ENCODE results near the gene LAMA4.

Gene LAMA4

DNA sequence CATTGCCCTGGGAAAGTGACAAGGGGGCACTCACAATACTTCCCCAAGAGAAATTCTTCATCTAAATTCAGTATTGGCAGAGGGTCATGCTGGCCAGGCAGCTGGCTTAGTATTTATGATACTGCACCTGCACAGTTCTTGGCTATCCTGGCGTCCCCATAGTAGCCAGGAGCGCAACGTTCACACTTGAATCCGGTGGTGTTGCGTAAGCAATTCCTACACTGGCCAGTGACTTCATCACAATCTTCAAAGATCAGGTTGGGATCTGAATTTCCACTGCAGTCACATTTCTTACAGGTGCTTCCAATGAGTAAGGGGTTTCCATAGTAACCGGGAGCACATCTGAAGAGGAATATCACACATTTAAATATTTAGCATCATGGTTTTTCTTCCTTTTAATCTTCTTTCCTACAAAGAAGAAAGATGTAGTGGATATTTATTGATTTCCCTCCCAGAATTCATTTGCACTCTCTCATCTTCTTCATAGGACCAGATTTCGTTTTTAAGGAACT lies 62.8 kb downstream of the LAMA4 start:
- DNase-seq (ENCODE audit: low spot score) = no peak

DNA sequence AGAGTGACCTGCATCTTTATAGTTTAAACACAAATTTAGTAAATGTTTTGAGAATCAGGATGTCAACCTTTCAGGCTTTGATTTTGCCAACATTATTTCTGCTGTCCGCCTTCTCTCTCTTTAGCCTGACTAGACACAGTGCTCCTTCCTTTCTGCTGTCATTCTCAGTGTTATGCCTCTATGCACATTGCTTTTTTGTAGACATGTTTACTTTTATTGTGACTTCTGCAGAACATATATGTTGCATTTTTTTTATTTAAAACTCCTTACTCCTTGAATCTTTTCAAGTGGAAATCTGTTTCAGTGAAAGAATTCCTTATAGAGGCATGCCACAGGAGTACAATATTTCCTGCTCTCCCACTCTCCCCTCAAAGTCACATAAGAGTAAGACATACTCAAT lies 64.2 kb downstream of the LAMA4 start:
- no peak for DNase-seq (ENCODE audit: low spot score)

DNA sequence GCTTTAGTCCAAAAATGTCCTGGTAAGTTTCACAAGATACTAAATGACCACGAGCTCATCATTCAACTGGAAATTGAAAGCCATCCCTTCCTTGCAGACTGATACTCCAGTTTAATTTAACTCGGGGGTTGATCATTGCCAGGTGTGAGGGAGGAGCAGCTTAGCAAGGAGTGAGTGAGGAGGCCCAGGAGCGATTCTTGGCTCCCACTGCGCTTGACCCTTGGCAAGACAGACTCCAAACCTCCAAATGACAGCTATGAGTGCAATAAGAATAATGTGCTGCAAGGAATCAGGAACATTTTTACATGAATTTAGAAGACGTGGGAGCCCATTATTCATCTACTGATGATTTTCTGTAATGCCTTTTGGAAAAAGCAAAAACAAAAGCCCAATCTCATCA lies 64.9 kb downstream of the LAMA4 start:
- DNase-seq (ENCODE audit: low spot score) = no peak

DNA sequence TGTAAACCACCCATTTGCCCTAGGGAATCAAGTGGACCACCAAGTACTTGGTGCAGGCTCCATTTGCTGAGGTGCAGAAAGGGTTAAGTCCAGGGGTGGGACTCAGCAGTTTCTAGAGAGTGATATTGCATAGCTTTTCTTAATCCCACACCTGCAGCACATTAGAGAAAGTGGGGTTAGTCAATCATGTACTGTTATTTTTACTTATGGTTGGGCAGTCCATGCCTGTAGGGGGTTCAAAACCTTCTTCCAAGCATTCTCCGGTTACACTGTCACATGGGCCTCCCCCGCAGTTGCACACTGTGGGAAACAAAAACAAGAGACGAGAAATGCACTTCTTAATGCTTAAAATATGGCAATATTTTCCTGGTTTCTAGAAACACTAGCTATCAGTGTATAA lies 65.5 kb downstream of the LAMA4 start:
- DNase-seq (ENCODE audit: low spot score) = no peak

DNA sequence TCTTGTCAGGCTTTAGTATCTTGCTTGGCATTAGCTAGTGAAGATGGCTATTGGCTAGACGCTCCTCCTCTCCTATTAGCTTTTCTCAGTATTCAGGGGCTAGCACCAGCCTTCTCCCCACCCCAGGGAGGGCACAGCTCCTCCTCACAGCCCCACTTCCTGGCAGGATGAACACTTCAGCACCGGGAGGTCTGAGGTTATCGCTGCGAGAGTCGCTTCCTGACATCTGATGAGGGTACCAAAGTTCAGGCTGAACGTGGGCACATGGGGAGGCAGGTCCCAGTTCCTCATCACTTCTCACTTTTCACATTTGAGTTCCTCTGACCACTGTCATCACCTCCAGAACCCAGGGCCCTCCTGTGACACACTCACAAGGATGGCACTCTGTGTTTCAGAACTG lies 66.6 kb downstream of the LAMA4 start:
- no peak for DNase-seq (ENCODE audit: low spot score)

DNA sequence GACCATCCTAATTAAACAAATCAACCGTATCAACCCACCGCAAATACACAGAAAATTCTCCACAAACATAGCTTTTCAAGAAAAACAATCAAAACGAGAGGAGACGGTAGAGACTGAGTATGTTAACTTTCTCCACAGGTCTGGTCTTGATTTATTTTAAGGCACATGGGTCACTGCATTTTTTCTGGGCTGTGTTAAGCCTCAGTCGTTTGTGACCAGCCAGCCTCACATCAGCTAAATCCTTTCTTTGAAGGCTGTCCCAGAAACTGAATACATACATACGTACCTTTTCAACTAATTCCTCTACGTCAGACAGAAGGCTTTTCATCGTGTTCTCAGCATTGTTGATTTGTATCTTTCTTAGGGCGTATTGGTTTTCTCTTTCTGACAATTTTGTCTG lies 69.4 kb downstream of the LAMA4 start:
- no peak for DNase-seq (ENCODE audit: low spot score)

DNA sequence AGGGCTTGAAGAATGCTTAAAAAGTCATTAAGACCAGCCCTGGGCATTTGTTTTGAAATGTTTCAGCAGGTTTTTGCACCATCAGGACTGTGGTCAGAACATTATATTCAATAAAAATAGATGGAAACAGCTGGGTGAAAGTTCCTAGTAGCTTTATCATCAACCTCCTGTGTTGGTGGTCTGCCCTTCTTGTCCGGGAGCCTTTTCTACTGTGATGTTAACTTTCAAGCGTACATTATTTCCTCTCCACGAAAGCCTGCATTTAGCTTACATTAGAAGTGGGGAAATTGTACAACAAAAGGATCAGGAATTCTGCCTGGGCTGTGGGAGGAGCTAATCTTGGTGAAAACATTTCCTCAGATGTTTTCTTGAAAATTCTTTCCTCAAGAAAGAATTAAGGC lies 71.1 kb downstream of the LAMA4 start:
- no peak for DNase-seq (ENCODE audit: low spot score)

DNA sequence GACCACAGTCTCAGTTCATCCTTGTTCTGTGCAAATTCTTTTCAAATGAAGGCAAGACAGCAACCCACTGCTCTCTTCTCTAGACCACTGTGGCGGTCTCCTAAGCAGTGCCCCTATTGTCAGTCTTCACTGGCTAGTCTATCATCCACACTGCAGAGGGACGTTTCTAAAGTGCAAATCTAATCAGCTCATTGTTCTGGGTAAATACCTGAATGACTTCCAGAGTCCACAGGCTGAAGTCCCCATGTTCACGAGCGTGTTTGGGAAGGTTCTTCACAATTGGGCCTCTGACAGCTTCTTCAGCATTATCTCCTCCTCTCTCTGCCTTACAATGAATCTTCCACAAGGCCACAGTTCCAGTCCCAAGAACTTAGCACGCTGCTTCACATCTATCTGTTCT lies 73.2 kb downstream of the LAMA4 start:
- DNase-seq (ENCODE audit: low spot score) = no peak

DNA sequence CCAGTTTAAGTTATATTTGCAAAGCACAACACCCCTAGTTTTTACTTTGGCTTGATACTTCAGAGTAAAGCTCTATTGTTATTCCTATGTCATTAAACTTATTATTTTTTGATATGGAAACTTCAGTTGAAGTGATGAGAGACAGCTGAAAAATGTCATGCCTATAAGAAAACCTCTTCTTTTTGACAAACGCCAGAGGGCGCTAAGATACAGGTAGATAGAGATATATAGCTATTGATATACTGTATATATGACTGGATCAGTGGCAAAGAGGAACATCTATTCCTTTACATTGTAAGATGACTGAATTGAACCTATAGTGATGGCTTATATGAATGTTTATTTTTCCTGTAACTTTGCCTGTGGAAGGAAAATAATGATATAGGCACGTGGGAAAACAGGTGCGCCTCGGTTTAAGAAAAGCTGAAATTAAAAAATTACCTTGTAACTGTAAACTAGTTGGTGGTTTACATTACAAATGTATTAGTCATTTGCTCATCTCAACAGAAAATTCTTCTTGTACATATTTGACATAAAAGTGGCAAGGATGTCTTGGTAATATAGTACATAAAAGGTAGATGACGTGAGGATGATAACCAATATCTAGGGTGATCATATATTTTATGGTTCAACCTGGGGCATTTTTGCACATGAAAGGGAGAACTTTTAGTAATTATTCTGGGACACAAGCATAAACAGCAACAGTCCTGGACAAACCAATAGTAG lies 74.1 kb downstream of the LAMA4 start:
- peak; percentile 88 for DNase-seq (ENCODE audit: low spot score)

DNA sequence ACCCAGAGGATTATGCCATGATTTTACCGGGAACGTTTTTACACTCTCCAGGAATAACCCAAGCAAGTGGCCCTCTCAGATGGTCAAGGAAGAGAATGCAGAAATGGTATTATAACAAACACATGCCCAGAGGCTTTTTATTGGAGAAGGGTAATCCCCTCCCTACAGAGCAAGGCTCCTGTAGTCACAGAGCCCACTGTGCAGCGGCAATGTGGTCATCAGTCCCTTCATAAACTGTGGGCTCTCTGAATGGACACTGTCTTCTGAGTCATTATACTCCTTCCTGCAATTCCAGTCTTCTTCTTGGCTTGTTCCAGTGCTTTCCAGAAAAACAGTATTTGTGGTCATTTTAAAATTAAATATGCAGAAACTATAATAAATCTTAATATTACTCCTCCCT lies 74.7 kb downstream of the LAMA4 start:
- no peak for DNase-seq (ENCODE audit: low spot score)

DNA sequence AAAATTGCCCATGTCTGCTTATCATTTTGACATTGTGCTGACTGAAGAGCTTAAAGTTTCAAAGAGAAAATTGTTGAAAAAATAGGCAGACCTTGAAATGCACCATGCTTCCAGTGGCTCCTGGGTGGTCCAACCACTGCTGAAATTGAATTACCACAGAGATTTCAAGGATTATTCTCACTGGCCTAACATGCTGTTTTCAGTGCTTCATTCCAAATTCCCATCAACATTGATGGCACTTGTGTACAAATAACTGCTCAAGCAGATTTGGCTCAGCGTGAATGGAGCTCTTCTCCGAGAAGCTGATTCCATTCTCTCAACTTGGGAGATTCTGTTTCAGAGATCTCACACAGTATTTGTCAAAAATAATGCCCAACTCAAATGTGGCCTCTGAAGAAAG lies 75.5 kb downstream of the LAMA4 start:
- no peak for DNase-seq (ENCODE audit: low spot score)

DNA sequence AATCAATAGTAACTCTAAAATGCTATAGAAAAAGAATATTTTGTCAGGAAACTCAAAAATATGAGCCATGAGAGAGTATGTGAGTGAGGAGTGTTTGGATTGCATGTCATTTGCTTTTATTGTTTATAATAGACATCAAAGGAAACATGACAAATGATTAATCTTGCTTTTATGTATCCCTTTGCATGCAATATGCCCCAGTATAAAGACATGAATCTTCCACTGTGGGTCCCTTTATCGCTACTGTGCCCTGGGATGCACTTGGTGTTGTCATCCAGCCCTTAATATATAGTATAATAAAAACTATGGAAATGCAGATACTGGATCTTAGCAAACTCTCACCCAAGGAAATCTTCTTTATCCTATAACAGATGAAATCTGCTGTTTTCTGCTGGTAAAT lies 77.3 kb downstream of the LAMA4 start:
- DNase-seq (ENCODE audit: low spot score) = no peak

DNA sequence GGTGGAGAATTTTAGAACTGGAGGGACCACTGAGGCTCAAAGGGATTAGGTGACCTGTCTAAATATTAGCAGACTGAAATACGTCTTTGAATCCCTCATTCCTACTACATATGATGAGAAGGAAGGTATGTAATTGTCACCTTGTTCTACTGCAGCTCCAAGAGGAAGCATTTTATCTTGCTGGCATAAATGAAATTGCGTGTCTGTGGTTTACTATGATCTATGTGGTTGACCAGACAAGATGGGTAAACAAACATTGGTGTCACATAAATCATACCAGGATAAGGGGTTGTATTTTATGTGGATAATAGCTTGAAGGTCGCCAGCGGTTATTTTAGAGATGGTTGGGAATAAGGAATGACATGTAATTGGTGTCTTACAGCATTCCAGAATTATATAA lies 78.2 kb downstream of the LAMA4 start:
- no peak for DNase-seq (ENCODE audit: low spot score)

DNA sequence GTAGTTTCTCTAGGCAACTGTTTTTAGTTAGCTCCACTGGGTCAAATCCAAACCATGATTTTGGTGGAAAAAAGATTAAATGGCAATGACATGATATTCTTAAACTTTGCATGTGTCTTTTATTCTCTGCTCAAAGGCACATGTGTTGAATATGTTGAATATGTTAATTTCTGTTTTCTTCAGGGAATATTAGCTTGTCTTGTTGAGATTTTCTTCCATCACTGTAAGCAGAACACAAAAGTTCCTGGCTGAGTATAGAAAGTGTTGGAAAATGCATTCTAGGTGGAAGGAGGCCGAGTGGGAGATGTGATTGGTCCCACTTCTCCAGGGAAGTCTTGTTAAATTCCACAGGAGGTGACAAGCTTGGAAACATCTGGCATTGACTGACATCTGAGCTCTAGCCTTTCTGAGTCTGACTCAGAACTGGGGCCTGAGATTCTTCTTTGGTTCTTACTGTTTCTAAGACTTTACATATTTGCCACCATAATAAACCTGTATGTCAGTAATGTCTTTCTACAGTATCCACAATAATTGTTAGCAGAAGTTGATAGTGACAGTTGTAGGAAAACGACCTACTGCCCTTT lies 81.1 kb downstream of the LAMA4 start:
- no peak for DNase-seq (ENCODE audit: low spot score)

DNA sequence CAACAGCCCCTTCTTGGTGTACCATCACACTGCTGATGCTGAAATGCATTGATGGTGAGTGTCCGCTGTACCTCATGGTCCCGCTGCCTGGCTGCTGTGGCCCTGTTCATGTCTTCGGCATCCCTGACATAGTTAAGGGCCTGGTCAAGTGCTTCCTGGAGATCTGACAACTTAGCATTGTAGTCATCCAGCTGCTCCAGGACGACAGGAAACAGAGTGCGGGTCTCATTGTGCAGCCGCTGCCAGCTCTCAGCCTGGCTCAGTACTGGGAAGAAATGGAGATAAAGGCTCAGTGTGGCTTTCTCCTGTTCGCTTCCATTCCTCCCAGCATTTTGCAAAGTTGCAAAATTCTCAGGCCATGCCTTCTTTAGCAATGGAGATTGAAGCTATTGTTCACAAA lies 81.8 kb downstream of the LAMA4 start:
- no peak for DNase-seq (ENCODE audit: low spot score)

DNA sequence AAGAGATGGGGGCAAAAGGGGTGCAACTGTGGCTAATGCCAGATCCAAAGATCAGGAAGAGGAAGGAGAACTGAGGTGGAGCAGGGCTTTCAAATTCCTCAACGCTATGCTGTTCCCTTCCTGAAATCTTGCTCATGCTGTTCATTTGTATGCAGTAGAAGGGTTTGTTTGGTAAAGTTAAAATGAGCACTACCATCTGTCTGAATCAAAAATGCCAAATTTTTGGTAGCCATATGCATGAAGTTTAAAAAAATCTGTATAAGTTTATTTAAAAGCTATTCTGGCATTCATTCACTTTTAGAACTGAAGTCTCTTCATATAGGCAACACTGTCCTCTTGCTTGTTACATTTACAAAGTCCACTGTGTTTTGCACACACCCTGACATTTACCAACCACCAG lies 84.8 kb downstream of the LAMA4 start:
- no peak for DNase-seq (ENCODE audit: low spot score)

DNA sequence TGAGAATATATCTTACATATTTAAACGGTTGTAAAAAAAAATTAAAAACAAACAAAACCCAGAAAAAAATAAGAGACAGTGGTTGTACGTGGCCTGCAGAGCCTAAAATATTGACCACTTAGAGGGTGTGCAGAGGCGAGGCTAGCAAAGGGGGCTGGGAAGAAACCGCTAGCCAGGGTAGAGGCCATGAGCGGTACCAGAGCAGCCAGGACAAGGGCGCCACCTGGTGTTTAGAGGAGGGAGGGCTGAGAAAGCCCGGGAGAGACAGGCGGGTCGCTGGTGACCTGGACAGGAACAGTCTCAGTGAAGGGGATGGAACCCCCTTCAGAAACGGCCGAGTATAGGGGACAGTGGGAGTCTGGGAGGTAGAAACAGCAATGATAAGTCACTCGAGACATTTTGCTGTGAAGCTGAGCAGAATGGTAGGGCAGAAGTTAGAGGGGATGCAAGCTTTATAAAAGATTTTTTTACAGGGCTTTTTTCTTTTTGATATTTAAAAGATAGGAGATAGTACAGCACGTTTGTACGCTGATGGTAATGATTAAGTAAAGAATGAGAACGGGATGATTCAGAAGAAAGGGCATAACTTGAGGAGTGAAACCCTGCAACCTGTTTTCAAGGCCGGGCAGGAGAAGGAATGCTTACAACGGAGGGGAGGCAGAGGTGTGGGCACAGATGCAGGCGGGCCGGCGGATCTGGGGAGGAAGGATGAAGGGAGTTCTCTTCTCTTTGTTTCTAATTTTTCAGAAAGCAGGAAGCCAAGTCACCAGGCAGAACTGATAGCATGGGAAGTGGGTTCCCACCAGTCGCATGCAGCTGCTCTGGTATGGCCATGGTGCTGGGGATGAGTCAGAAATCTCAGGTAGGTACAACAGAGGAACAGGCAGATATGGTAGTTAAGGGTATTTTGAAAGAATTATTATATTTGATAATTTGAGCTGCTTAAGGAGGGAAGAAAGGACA lies 90.8 kb downstream of the LAMA4 start:
- DNase-seq (ENCODE audit: low spot score) = peak; percentile 84

DNA sequence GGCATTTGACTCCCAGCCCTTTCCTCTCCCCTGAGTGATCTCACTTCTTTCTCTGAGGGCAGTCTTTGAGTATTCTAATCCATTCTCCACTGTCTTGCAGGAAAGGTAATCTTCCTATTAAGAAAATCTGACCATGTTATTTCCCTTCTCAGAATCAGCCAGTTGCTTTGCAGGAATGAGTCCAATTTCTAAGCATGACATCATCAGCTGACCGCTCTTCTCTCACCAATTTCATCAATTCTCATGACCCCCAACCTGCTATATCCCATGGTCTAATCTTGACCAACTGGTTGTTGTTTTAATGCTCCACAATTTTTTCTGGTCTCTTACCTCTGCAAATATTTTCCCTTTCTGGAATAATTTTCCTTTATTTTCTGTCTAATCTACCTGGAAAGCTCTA lies 93.6 kb downstream of the LAMA4 start:
- DNase-seq (ENCODE audit: low spot score) = no peak

DNA sequence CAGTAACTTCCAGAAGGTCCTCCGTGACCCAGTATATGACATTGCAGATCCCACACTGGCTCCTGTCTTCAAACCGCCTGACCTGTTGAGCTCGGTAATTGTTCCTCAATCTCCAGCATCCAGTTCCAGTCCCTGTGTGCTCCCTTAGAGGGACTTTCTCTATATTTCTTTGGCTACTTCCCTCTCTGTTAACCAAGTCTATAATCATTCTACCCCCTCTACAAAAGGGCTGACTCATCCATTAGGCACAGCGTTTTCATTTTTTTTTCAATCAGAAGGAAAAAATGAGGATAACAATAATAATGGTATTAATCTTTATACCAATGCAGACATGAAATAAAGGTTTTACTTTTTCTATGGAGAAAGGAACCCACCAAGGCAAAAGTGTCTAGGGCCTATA lies 97.7 kb downstream of the LAMA4 start:
- no peak for DNase-seq (ENCODE audit: low spot score)

DNA sequence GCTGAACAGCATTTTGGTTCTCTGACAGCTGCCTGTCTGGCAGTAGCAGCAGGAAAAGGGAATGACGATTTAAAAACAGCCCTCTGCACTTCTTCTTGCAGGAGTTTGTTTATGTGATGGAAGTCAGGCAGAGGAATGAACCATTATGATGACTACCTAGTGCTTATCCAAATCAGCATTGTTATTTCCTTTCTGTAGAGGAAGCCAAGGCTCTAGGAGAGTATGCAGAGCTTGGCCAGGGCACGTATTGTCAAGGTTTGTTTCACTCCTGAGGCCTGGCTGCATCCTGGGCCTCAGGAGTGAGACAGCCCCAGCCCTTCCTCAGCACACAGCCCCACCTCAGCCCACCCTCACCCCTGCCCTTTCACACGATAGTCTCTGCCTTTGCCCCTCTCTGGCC lies 98.5 kb downstream of the LAMA4 start:
- no peak for DNase-seq (ENCODE audit: low spot score)

DNA sequence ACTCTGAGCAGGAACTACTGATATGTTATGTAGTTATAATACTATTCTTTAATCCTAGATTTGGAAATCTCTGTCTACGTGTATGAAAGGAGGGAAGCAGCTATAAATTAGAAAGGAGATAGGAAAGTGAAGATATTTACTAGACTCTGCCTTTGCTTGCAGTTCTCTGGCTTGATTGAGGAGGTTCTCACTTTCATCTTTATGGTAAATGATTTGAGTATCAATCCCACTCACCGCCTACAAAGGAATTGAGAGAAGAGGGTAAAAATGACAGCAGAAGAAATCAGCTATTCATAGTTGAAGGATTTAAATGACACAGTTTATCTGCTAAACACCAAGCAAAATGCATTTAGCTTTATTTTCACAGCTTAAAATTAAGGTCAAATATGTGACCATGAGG lies 99.7 kb downstream of the LAMA4 start:
- no peak for DNase-seq (ENCODE audit: low spot score)

DNA sequence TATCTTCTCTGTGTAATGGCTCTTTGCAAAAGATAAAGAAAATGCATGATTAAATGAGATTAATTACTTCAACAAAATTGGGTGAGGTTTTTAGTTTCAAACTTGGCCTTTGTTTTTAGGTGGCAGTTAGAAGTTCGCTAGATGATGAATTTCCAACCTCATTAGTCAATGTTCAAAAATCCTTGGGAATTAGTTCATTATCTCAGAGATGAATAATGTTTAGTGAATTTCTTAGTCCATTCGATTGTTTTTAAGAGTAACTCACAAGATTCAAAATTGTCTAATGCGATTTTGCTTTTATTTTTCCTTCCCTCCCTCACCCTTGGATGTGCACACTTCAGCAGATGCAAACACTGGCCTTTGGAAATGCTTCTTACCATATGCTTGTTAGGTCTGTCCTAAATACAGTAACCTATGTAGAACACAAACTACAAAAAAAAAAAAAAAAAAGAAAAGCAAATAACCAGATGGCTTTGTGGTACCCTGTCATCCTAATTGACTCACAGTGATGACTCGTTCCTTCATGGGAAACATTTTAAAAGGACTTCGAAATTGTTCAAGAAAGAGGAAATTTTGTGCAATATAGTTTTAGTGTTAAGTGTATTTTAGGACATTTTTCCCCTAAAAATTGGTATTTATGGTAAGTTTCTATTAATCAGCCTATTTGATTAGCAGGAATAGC lies 100.3 kb downstream of the LAMA4 start:
- DNase-seq (ENCODE audit: low spot score) = no peak

All from SK-N-DZ (cell line).